ENCODE data around the gene MTM1.

MTM1 gene

GRCh38 chrX:150719621-150720020 lies 151.2 kb downstream of the MTM1 start:
- Histone ChIP-seq H3K4me3 (ENCODE audit: low read depth, low read length) (no peak overlapping the region), H3K4me1 (no peaks in the 10 kb centered on the region), H3K9me3 (no peaks in the 10 kb centered on the region), H3K27me3 (no peaks in the 10 kb centered on the region), H3K36me3 (no peaks in the 10 kb centered on the region)
- no peak for TF ChIP-seq CTCF (IDR thresholded peaks at IDR 0.05; ENCODE audit: low read depth, low read length)
- no peak for DNase-seq
